ENCODE data around the gene MST1.

The MST1 gene

GRCh38 chr3:49634736-49635135 lies 54.5 kb downstream of the MST1 start:
- DNase-seq (ENCODE audit: low read depth in 2 of 2) = no peak

All from fibroblast of skin of left quadriceps (primary cell).